Measurements from ENCODE around the gene MAPK8.
A peak's percentile ranks its signal among the peaks of the same experiment; 100 is the strongest.

MAPK8 gene

DNA sequence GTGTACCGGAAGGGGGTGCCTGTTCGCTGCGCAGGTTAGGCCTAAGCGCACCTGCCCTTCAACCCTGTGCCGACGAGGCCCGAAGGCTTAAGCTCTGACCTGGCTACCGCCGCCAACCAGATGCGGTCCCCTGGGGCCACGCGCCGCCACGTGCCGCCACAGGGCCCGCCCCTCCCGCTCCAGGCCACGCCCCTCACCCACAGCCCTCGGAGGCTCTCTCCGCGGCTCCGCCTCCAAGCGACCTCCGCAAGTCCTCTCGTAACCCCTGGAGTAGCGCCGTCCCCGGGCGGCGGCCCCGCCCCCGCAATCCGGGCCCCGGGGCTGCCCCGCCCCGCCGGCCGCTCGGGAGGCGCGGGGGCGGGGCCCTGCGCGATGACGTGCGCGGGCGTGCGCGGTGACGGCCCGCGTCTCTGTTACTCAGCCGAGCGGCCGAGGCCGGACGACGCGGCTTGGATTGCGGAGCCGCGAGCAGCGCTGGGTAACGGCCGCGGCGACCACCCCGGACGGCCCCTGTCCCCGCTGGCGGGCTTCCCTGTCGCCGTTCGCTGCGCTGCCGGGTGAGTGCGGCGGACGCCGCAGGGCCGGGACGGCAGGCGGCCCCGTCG is at the start of gene MAPK8:
Gene MAPK8 (plus strand): TSS at position 413 of the 605 bp plus-strand sequence. CDS start 94,984 bp downstream, outside the sequence.
- no peaks in the 10 kb centered on the region for H3K36me3 ChIP-seq (ENCODE audit: control insufficient read depth, insufficient read depth, low read length)
- peak; percentile 93 for DNase-seq (ENCODE audit: extremely low read depth, insufficient read length)
- TF ChIP-seq, protein P1, sequence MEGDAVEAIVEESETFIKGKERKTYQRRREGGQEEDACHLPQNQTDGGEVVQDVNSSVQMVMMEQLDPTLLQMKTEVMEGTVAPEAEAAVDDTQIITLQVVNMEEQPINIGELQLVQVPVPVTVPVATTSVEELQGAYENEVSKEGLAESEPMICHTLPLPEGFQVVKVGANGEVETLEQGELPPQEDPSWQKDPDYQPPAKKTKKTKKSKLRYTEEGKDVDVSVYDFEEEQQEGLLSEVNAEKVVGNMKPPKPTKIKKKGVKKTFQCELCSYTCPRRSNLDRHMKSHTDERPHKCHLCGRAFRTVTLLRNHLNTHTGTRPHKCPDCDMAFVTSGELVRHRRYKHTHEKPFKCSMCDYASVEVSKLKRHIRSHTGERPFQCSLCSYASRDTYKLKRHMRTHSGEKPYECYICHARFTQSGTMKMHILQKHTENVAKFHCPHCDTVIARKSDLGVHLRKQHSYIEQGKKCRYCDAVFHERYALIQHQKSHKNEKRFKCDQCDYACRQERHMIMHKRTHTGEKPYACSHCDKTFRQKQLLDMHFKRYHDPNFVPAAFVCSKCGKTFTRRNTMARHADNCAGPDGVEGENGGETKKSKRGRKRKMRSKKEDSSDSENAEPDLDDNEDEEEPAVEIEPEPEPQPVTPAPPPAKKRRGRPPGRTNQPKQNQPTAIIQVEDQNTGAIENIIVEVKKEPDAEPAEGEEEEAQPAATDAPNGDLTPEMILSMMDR (IDR thresholded peaks at IDR 0.05; ENCODE audit: insufficient read depth, low read length, poor library complexity, severe bottlenecking) = no peak
- peak within 1 kb of the TSS; percentile 79 for H3K4me3 ChIP-seq (replicated peaks; ENCODE audit: low read depth, low read length)
- no peaks in the 10 kb centered on the region for H3K27me3 ChIP-seq (replicated peaks; ENCODE audit: control insufficient read depth, insufficient read depth, low read length)

DNA sequence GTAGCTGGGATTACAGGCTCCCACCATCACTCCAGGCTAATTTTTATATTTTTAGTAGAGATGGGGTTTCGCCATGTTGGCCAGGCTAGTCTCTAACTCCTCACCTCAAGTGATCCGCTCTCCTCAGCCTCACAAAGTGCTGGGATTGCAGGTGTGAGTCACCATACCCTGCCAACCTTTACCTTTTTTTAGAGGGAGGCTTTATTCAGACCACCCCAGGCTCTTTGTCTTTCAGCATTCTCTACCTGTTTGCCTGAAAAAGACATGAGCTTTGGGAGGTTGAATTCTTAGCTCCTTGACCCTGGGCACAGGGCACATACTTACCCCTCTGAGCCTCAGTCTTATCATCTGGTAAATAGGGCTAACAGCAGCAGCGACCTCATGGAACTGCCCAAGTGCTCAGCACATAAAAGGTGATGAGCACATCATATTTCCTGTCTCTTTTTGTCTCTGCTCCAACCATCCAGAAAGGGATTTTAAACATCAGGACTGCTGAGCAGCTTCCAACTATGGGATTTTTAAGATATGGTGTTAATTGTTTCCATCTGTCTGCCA is 49.0 kb upstream of the MAPK8 start:
- no peak overlapping the region for H3K4me3 ChIP-seq (replicated peaks; ENCODE audit: low read depth, low read length)
- TF ChIP-seq, protein P1 (IDR thresholded peaks at IDR 0.05; ENCODE audit: insufficient read depth, low read length, poor library complexity, severe bottlenecking) = no peak
- no peaks in the 10 kb centered on the region for H3K36me3 ChIP-seq (ENCODE audit: control insufficient read depth, insufficient read depth, low read length)
- H3K27me3 ChIP-seq (replicated peaks; ENCODE audit: control insufficient read depth, insufficient read depth, low read length) = no peaks in the 10 kb centered on the region
- DNase-seq (ENCODE audit: extremely low read depth, insufficient read length) = no peak

DNA sequence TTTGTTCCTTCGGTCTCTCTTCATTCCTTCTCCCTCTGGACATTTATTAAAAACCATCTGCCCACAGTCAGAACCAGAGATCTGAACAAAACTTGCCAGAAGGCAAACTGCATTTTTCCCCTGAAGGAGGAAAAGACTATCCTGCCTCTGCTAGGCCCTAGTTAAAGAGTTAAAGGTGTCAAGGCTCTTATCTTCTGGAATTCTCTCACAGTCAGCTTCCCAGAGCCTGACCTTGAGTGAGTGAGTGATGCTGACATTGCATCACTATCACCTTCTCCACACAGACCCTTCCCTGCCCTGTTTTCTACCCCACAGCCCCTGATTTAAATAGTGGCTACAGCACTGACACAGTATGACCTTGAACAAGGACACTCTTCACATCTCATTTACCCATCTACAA is 48.4 kb upstream of the MAPK8 start:
- Histone ChIP-seq H3K36me3 (ENCODE audit: control insufficient read depth, insufficient read depth, low read length) (no peaks in the 10 kb centered on the region), H3K27me3 (replicated peaks; ENCODE audit: control insufficient read depth, insufficient read depth, low read length) (no peaks in the 10 kb centered on the region), H3K4me3 (replicated peaks; ENCODE audit: low read depth, low read length) (no peak overlapping the region)
- no peak for DNase-seq (ENCODE audit: extremely low read depth, insufficient read length)
- TF ChIP-seq, protein P1 (IDR thresholded peaks at IDR 0.05; ENCODE audit: insufficient read depth, low read length, poor library complexity, severe bottlenecking) = no peak

DNA sequence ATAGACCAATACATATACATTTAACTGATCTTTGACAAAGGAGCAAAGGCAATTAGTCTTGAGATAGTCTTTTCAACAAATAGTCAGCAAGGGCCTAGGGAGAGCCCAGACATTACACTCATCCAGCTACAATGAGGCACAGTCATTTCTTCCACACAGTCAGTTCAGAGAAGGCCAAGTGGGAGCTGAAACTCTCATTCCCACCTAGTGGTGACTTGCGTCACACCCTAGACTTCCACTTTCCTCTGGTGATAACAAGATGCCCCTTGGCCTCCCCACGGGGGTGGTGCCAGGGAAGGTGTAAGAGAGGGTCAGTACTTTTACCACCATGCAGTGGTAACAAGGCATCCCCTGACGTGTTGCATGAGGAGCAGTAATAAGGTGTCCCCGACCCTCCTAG is 39.9 kb upstream of the MAPK8 start:
- DNase-seq (ENCODE audit: extremely low read depth, insufficient read length) = no peak
- TF ChIP-seq, protein P1 (IDR thresholded peaks at IDR 0.05; ENCODE audit: insufficient read depth, low read length, poor library complexity, severe bottlenecking) = no peak
- H3K36me3 ChIP-seq (ENCODE audit: control insufficient read depth, insufficient read depth, low read length) = no peaks in the 10 kb centered on the region
- no peaks in the 10 kb centered on the region for H3K27me3 ChIP-seq (replicated peaks; ENCODE audit: control insufficient read depth, insufficient read depth, low read length)
- H3K4me3 ChIP-seq (replicated peaks; ENCODE audit: low read depth, low read length) = no peak overlapping the region

DNA sequence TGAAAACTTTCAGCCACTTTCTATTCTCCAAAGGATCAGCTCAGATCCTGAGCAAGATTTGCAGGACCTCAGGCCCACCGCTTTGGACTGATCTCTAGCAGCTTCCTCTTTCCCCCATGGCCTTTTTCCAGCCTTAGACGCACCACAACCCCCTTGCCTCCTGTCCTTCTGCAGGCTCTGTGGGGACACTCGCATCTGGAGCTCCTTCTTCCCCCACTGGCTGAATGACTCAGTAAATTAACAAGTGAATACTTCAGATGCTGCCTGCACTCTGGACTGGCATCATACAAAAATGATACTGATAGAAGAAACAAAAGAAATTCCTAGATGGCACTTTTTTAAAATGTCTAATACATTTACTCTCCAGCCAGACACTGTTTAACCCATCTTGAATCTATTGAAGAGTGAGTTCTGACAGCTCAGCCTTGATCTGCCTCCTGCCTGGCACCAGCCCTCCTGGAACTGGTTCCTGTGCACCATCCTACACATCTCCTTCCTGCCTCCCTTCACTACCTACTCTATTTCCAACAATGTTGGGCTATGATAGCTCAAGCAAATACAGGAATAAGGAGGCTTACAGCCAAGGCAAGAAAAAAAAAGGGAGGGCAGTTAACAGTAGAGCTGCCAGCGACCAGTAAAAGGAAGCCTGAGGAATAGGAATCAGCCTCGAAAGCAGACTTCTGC is 35.3 kb upstream of the MAPK8 start:
- no peaks in the 10 kb centered on the region for H3K27me3 ChIP-seq (replicated peaks; ENCODE audit: control insufficient read depth, insufficient read depth, low read length)
- no peak overlapping the region for H3K4me3 ChIP-seq (replicated peaks; ENCODE audit: low read depth, low read length)
- no peaks in the 10 kb centered on the region for H3K36me3 ChIP-seq (ENCODE audit: control insufficient read depth, insufficient read depth, low read length)
- DNase-seq (ENCODE audit: extremely low read depth, insufficient read length) = no peak
- TF ChIP-seq, protein P1 (IDR thresholded peaks at IDR 0.05; ENCODE audit: insufficient read depth, low read length, poor library complexity, severe bottlenecking) = no peak
